Hepatocyte (in vitro differentiated cells): ENCODE measurements around the gene CORO2A.

Experiments used
- EZH2phosphoT487 ChIP-seq: fragments of 200-600 bp; sonication (generic); IDR thresholded peaks from one replicate; pipeline ENCODE4 v1.6.1; 2018; ENCODE audit warnings: antibody characterized with exemption, mild to moderate bottlenecking, low read depth, moderate library complexity; ENCODE audit not compliant: unreplicated experiment, severe bottlenecking
- TF ChIP-seq, protein P1 (sequence below): fragments of 200-600 bp; sonication (generic); IDR thresholded peaks from 2 replicates; pipeline ENCODE4 v1.5.1; 2016; ENCODE audit warnings: antibody characterized with exemption, mild to moderate bottlenecking; ENCODE audit not compliant: poor library complexity

DNA sequence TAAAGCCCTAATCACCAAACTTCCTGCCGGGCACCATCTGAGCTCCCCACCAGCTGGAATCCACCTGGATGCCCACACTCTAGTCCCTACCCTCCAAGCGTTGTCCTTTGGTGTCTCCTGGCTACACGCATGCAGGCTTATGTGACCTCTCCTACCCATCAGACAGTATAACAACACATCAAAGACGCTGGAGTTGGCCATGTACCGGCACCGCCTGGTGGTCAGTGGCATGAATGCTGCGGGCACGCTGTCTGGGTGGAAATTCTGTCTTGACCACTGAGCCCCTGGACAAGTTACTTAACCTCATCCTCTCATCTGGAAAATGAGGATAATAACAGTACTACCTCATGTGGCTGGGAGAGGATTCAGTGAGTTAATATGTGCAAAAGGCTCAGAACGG lies 23.4 kb upstream of the CORO2A start:
- TF ChIP-seq EZH2phosphoT487 = no peak
- TF ChIP-seq, protein P1, sequence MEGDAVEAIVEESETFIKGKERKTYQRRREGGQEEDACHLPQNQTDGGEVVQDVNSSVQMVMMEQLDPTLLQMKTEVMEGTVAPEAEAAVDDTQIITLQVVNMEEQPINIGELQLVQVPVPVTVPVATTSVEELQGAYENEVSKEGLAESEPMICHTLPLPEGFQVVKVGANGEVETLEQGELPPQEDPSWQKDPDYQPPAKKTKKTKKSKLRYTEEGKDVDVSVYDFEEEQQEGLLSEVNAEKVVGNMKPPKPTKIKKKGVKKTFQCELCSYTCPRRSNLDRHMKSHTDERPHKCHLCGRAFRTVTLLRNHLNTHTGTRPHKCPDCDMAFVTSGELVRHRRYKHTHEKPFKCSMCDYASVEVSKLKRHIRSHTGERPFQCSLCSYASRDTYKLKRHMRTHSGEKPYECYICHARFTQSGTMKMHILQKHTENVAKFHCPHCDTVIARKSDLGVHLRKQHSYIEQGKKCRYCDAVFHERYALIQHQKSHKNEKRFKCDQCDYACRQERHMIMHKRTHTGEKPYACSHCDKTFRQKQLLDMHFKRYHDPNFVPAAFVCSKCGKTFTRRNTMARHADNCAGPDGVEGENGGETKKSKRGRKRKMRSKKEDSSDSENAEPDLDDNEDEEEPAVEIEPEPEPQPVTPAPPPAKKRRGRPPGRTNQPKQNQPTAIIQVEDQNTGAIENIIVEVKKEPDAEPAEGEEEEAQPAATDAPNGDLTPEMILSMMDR = no peak
